Limb (tissue), 2 donors: ENCODE data around the gene CSNK1G1.
"Not testable (repeated sequence)": the region's sequence is repeated elsewhere in the genome, so short reads cannot be mapped to it uniquely, and the experiment has no call there.

Experiments used
- DNase-seq, 2 donors: peaks; one replicate each; pipeline ENCODE4 v3.0.0-alpha.2; 2016; ENCODE audit errors: extremely low spot score in 2 of 2

Gene CSNK1G1

GRCh38 chr15:64355944-64356709, at the start of gene CSNK1G1:
CSNK1G1 (minus strand) TSS chr15:64356173; CDS start chr15:64300499, 55,674 bp downstream.
- DNase-seq = peak; percentile 96 to 99

- no peak for DNase-seq
These were observed 44.6 kb upstream of the CSNK1G1 start for GRCh38 chr15:64400583-64400982.

GRCh38 chr15:64398575-64398974, 42.6 kb upstream of the CSNK1G1 start:
- no peak for DNase-seq

- no peak for DNase-seq
These were observed 40.8 kb upstream of the CSNK1G1 start for GRCh38 chr15:64396789-64397188.

- not testable (repeated sequence) for DNase-seq
These were observed 36.5 kb upstream of the CSNK1G1 start for GRCh38 chr15:64392471-64392870.

GRCh38 chr15:64389036-64389435, 33.1 kb upstream of the CSNK1G1 start:
- DNase-seq = no peak

- peak; percentile 95 to 97 for DNase-seq
These were observed 31.7 kb upstream of the CSNK1G1 start, which contains the start of gene TRIP4 for GRCh38 chr15:64387562-64388168. TRIP4 (plus strand) TSS chr15:64387836; CDS start chr15:64387864, 28 bp downstream.

- DNase-seq = no peak
These were observed 30.3 kb upstream of the CSNK1G1 start for GRCh38 chr15:64386291-64386690.

GRCh38 chr15:64383760-64384159, 27.8 kb upstream of the CSNK1G1 start:
- no peak for DNase-seq

- DNase-seq = peak; percentile 93 to 97
These were observed 25.2 kb upstream of the CSNK1G1 start, which contains the start of gene PCLAF for GRCh38 chr15:64381000-64381751. PCLAF (minus strand) TSS chr15:64381441; CDS start chr15:64381371, 70 bp downstream.

GRCh38 chr15:64380130-64380870, 24.3 kb upstream of the CSNK1G1 start:
- DNase-seq = not testable (repeated sequence)

GRCh38 chr15:64379216-64379960, 23.4 kb upstream of the CSNK1G1 start:
- DNase-seq = no peak

- no peak for DNase-seq
These were observed 17.4 kb upstream of the CSNK1G1 start for GRCh38 chr15:64373360-64373759.

- DNase-seq = not testable (repeated sequence)
These were observed 15.4 kb upstream of the CSNK1G1 start for GRCh38 chr15:64371383-64371782.

GRCh38 chr15:64369078-64369607, 13.2 kb upstream of the CSNK1G1 start:
- DNase-seq = no peak

GRCh38 chr15:64361259-64361658, 5.3 kb upstream of the CSNK1G1 start:
- no peak for DNase-seq

GRCh38 chr15:64356710-64357040, 702 bp upstream of the CSNK1G1 start:
- no peak for DNase-seq

- DNase-seq = no peak
These were observed 527 bp downstream of the CSNK1G1 start for GRCh38 chr15:64355348-64355943.

GRCh38 chr15:64354688-64355344, 1.2 kb downstream of the CSNK1G1 start:
- no peak for DNase-seq
